Spinal cord (tissue), 10 donors: ENCODE results near the gene GDI1. TPM values are rescaled to one million over a fixed set of nuclear protein-coding genes. Genes with fewer than 3 reads are reported as not detected.

Experiments used
- DNase-seq, 6 donors: peaks; one replicate each; pipeline versions ENCODE4 v3.0.0 to v3.0.0-alpha.2; 2013 to 2015; ENCODE audit warnings: low spot score in 6 of 6, low read depth in 4 of 6
- H3K27ac ChIP-seq: one replicate; pipeline ENCODE4 v1.5.1; 2013; ENCODE audit warnings: low read depth, low read length, control low read depth
- H3K27me3 ChIP-seq: one replicate; pipeline ENCODE4 v1.6.1; 2013; ENCODE audit warnings: low read length; ENCODE audit not compliant: control insufficient read depth, insufficient read depth
- H3K36me3 ChIP-seq: one replicate; pipeline ENCODE4 v1.6.1; 2013; ENCODE audit warnings: low read length; ENCODE audit not compliant: control insufficient read depth, insufficient read depth
- H3K4me1 ChIP-seq: one replicate; pipeline ENCODE4 v1.6.1; 2013; ENCODE audit warnings: low read length; ENCODE audit not compliant: control insufficient read depth, insufficient read depth
- H3K4me3 ChIP-seq: one replicate; pipeline ENCODE4 v1.5.1; 2013; ENCODE audit warnings: low read depth, low read length, control low read depth
- H3K9me3 ChIP-seq: one replicate; pipeline ENCODE4 v1.6.1; 2013; ENCODE audit warnings: low read length; ENCODE audit not compliant: control insufficient read depth, insufficient read depth
- WGBS: methylation state at CpG from one replicate; pipeline ENCODE4 v1.1.5; 2013; ENCODE audit warnings: missing lambda C conversion rate; ENCODE audit not compliant: insufficient coverage; 5-methylcytosine and 5-hydroxymethylcytosine counted together
- polyA plus RNA-seq, 2 donors: library from polyadenylated mRNA; unstranded; fragments of 120-200 nt; gene quantifications; one replicate each; pipeline ENCODE4 v1.2.1, GENCODE V29; 2013; ENCODE audit not compliant: insufficient read length in 2 of 2
- total RNA-seq, 2 donors: library from RNA; depleted of rRNA in 1 of 2; stranded (reverse); fragments of 120-200 nt in 1 of 2; fragments of >200 nt in 1 of 2; gene quantifications; one replicate each; pipeline versions ENCODE4 v1.2.3 to v1.2.4, GENCODE V29; 2013 to 2014
- donor health status: healthy.

The GDI1 gene
- total and polyA plus RNA-seq, 4 donors, result 185 to 688 (median 434) TPM

DNA sequence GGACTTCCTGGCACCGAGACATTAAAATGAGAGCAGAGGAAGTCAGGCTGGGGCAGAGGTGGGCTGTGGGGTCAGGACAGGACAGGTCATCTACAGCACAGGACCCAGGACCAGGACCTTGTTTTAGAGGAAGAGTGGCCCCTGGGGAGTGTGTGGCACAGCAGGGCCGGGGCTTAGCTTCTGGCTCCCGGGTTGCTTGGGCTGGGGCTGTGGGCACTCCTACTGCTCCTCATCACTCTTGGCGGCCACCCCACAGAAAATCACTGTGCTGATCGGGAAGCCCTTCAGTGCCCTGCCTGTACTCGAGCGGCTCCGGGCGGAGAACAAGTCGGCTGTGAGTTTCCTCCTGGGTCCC, 16.6 kb upstream of the GDI1 start:
- H3K4me3 ChIP-seq, result no peak overlapping the region
- H3K27ac ChIP-seq, result no peak overlapping the region
- WGBS, result 87% methylated on average over 9 of the region's 10 CpGs
- H3K27me3 ChIP-seq, result no peaks in the 10 kb centered on the region
- no peaks in the 10 kb centered on the region for H3K9me3 ChIP-seq
- peaks cover 8% of the 10 kb centered on the region for H3K4me1 ChIP-seq
- no peak for DNase-seq
- H3K36me3 ChIP-seq, result peaks cover 34% of the 10 kb centered on the region

DNA sequence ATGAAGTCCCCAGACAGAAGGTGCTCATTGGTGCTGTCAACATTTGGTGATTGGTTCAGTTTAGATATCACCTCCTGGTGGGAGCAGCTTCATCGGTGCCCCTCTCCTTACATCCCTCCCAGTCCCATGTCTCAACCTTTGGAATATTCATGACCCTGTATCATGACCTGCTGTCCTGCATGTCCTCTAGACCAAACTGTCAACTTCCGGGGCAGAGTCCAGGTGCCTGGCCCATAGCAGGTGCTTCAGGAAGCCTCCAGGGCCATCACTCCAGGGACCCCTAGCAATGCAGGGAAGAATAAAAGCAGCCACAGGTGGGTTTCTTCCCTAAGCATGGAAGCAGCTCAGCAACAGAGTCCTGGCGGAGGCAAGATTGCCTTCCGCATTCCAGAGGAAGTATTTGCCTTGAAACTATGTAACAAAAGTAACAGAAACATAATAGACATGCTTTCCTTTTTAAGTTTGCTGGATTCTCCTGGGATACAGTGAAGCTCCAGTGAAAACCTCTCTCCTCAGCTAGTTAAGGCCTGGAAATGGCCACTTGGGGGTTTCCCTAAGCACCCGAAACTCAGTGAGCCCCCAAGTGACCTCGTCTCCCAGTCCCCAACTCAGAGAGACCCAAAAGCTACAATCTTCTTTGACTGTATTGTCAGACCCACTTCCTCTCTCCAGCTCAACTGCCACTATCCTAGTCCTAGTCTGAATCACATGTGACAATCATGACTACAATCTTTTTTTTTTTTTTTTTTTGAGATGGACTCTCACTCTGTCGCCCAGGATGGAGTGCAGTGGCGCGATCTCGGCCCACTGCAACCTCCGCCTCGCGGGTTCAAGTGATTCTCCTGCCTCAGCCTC, 9.8 kb upstream of the GDI1 start:
- Histone ChIP-seq H3K27me3 (no peaks in the 10 kb centered on the region), H3K36me3 (peaks cover 16% of the 10 kb centered on the region), H3K9me3 (peaks cover 2% of the 10 kb centered on the region), H3K4me3 (no peak overlapping the region), H3K4me1 (peaks cover 17% of the 10 kb centered on the region), H3K27ac (no peak overlapping the region)
- WGBS, result 92% methylated on average over 10 of the region's 13 CpGs
- DNase-seq, result no peak

DNA sequence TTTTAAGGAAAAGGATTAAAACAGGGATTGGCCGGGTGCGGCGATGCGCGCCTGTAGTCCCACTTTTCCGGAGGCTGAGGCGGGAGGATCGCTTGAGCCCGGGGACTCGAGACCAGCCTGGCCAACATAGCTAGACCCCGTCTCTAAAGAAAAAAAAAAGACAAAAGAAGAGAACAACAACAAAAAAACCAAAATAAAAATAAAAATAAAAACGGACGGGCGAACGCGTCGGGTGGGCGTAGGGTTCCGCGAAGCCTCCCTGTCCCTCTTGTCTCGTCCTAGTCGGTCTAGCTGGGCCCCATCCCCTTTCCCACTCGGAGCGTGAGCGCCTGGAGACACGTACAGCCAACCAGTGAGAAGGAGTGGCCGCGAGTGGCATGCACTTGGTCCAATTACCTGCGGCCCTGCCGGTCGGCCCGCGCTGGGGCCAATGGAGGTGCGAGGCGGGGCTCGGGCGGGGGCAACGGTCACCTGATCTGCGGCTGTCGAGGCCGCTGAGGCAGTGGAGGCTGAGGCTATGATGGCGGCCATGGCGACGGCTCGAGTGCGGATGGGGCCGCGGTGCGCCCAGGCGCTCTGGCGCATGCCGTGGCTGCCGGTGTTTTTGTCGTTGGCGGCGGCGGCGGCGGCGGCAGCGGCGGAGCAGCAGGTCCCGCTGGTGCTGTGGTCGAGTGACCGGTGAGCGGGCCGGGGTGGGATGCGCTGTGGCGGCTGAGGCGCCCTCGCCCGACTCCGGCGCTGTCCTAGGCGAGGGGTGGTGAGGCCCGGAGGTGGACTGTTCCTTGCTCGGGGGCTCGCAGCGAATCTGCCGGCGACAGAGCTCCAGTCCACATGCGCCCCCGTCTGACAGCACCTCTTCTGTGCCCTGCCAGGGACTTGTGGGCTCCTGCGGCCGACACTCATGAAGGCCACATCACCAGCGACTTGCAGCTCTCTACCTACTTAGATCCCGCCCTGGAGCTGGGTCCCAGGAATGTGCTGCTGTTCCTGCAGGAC, 8.5 kb upstream of the GDI1 start, which contains the start of gene ATP6AP1:
Gene ATP6AP1 (plus strand): TSS at position 502 of the 996 bp plus-strand sequence. CDS start 16 bp downstream, at position 518.
- peak within 1 kb of the TSS; percentile 2 for H3K27ac ChIP-seq
- peak within 1 kb of the TSS; percentile 59 for H3K4me3 ChIP-seq
- DNase-seq, result peak in 5 of 6 donors; percentile 68 to 97 (median 84)
- H3K27me3 ChIP-seq, result no peaks in the 10 kb centered on the region
- whole genome bisulfite sequencing, result 31% methylated on average over 73 of the region's 87 CpGs
- H3K4me1 ChIP-seq, result peaks cover 21% of the 10 kb centered on the region
- peaks cover 27% of the 10 kb centered on the region for H3K36me3 ChIP-seq
- H3K9me3 ChIP-seq, result peaks cover 2% of the 10 kb centered on the region

DNA sequence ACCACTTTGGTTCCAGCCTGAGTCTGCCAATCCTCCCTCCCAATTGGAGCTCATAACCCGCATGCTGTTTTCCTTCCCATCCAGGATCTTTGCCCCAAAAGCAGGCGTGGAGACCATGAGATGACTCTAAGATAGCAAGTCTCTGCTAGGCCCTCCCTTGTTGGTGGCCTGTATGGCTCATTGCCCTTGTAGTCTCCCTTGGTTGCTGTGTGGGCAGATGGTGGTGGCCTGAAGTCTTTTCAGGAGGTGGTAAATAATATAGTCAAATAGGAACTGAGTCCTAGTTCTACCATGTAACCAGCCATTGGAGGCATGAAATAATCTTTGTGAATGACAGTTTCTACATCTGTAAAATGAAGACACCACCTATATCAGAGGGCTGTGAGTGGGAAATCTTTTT, 7.2 kb upstream of the GDI1 start:
- no peaks in the 10 kb centered on the region for H3K27me3 ChIP-seq
- WGBS, result 88% methylated on average over 2 of the region's 2 CpGs
- H3K27ac ChIP-seq, result no peak overlapping the region
- peaks cover 21% of the 10 kb centered on the region for H3K4me1 ChIP-seq
- DNase-seq, result no peak
- H3K9me3 ChIP-seq, result peaks cover 3% of the 10 kb centered on the region
- peaks cover 40% of the 10 kb centered on the region for H3K36me3 ChIP-seq
- no peak overlapping the region for H3K4me3 ChIP-seq

DNA sequence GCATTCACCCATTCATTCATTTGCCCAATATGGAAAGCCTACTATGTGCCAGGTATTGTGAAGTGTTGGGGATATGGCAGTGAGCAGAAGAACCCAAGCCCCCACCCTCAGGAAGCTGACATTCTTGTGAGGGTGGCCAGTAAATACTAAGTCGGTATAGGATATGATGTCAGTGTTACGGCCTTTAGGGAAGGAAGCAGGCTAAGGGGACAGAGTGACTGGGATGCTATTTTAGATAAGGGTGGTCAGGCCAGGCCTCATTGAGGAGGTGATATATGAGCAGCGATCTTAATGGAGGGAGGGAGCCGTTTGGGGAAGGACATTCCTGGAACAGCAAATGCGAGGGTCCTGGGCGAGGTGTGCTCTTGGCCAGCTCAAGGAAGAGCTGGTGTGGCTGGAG, 6.5 kb upstream of the GDI1 start:
- DNase-seq, result no peak
- peaks cover 47% of the 10 kb centered on the region for H3K36me3 ChIP-seq
- no peaks in the 10 kb centered on the region for H3K27me3 ChIP-seq
- peaks cover 5% of the 10 kb centered on the region for H3K9me3 ChIP-seq
- H3K4me3 ChIP-seq, result no peak overlapping the region
- H3K27ac ChIP-seq, result no peak overlapping the region
- 79% methylated on average over 6 of the region's 6 CpGs for WGBS
- peaks cover 24% of the 10 kb centered on the region for H3K4me1 ChIP-seq

DNA sequence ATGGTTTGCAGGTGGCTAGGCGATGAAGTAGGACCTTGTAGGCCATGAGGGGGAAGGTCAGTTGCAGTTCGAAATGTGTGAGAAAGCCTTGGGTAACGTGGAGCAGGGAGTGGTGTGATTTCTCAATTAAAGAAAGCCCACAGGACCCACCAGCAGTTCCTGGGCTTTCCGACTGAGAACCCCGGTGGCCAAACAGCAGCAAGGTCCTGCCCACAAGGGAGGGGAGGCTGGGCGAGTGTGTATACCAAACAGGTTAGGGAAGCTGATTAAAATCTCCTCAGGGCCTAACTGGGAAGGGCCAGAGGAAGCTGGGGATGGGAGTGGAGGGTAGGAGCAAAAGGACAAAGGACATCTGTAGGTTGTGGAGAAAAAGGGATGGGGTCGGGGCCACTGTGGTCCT, 6.0 kb upstream of the GDI1 start:
- Histone ChIP-seq H3K27me3 (no peaks in the 10 kb centered on the region), H3K4me3 (no peak overlapping the region), H3K27ac (no peak overlapping the region), H3K36me3 (peaks cover 52% of the 10 kb centered on the region), H3K4me1 (peaks cover 28% of the 10 kb centered on the region), H3K9me3 (peaks cover 5% of the 10 kb centered on the region)
- no peak for DNase-seq
- WGBS, result 70% methylated on average over 7 of the region's 7 CpGs

DNA sequence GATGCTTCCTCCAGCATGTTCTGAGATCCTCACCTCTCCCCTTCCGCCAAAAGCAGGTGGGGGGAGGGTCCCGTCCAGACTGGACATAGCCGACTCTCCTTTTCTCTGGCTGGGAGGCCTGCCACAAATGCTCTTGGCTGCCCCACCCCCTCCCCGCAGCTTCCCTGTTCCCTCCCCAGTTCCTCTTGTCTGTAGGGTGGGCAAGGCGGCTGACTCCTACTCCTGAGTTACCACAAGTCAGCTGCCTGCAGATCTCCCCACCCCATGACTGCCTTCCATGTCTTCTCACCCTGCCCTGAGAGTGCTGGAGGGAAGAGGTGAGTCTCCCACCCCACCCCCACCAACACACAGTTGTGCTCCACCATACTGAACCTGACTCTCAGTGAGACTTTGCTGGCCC, 5.6 kb upstream of the GDI1 start:
- 67% methylated on average over 1 of the region's 5 CpGs for WGBS
- no peak overlapping the region for H3K27ac ChIP-seq
- peaks cover 52% of the 10 kb centered on the region for H3K36me3 ChIP-seq
- no peak overlapping the region for H3K4me3 ChIP-seq
- H3K27me3 ChIP-seq, result no peaks in the 10 kb centered on the region
- no peak for DNase-seq
- peaks cover 5% of the 10 kb centered on the region for H3K9me3 ChIP-seq
- H3K4me1 ChIP-seq, result peaks cover 32% of the 10 kb centered on the region

DNA sequence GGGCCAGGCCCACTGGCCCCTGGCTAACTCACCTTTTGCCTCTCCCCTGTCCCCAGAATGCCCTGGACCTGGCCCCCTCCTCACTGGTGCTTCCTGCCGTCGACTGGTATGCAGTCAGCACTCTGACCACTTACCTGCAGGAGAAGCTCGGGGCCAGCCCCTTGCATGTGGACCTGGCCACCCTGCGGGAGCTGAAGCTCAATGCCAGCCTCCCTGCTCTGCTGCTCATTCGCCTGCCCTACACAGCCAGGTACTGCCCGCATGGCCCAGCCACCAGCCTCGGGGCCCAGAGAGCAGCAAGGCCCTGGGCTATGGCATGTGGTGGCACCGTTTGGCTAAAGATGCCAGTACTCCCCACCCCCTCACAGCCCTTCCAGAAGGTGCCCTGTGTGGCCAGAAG, 4.7 kb upstream of the GDI1 start:
- H3K4me1 ChIP-seq, result peaks cover 33% of the 10 kb centered on the region
- peaks cover 5% of the 10 kb centered on the region for H3K9me3 ChIP-seq
- H3K36me3 ChIP-seq, result peaks cover 52% of the 10 kb centered on the region
- H3K27me3 ChIP-seq, result no peaks in the 10 kb centered on the region
- no peak for DNase-seq
- no peak overlapping the region for H3K27ac ChIP-seq
- H3K4me3 ChIP-seq, result no peak overlapping the region
- WGBS, result 77% methylated on average over 6 of the region's 8 CpGs

DNA sequence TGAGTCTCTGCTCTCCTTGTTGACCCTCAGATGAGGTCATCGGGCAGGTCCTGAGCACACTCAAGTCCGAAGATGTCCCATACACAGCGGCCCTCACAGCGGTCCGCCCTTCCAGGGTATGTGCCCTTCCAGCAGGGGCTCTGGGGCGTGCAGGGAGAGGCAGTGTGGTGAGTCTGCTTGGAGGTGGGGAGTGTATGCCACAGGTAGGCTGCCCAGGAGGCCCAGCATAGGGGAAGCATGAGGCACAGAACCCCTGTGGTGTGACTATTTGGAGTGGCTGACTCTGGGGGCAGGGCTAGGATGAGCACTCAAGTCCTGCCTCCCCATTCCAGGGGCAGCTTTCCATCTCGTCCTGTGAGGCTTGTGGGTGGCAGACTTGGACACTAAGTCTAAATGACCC, 3.3 kb upstream of the GDI1 start:
- Histone ChIP-seq H3K27ac (no peak overlapping the region), H3K27me3 (no peaks in the 10 kb centered on the region), H3K4me3 (no peak overlapping the region), H3K9me3 (peaks cover 5% of the 10 kb centered on the region), H3K4me1 (peaks cover 33% of the 10 kb centered on the region), H3K36me3 (peaks cover 56% of the 10 kb centered on the region)
- 73% methylated on average over 7 of the region's 7 CpGs for WGBS
- DNase-seq, result no peak
